ENCODE results near the gene DGKQ.

The DGKQ gene

GRCh38 chr4:948101-948935 is 25.1 kb downstream of the DGKQ start:
- no peak for DNase-seq
- H3K4me1 ChIP-seq (ENCODE audit: low read length) = no peaks in the 10 kb centered on the region
- no peaks in the 10 kb centered on the region for H3K9me2 ChIP-seq (replicated peaks; ENCODE audit: insufficient read depth, low read length)
- H2AFZ ChIP-seq (ENCODE audit: low read length) = no peak overlapping the region
- no peaks in the 10 kb centered on the region for H3K9me3 ChIP-seq (replicated peaks; ENCODE audit: insufficient read depth, low read length)
- H3K4me3 ChIP-seq (ENCODE audit: low read length) = no peak overlapping the region
- H3K27me3 ChIP-seq (replicated peaks; ENCODE audit: insufficient read depth, low read length) = no peaks in the 10 kb centered on the region
- no peaks in the 10 kb centered on the region for H3F3A ChIP-seq (ENCODE audit: insufficient read depth, low read length)
- no peak overlapping the region for H3K27ac ChIP-seq (ENCODE audit: low read length)
- H3K9ac ChIP-seq (ENCODE audit: low read length) = no peak overlapping the region
- H3K79me2 ChIP-seq (ENCODE audit: low read length) = no peaks in the 10 kb centered on the region
- H3K4me2 ChIP-seq (ENCODE audit: low read depth, low read length) = no peak overlapping the region
- TF ChIP-seq, protein P1, sequence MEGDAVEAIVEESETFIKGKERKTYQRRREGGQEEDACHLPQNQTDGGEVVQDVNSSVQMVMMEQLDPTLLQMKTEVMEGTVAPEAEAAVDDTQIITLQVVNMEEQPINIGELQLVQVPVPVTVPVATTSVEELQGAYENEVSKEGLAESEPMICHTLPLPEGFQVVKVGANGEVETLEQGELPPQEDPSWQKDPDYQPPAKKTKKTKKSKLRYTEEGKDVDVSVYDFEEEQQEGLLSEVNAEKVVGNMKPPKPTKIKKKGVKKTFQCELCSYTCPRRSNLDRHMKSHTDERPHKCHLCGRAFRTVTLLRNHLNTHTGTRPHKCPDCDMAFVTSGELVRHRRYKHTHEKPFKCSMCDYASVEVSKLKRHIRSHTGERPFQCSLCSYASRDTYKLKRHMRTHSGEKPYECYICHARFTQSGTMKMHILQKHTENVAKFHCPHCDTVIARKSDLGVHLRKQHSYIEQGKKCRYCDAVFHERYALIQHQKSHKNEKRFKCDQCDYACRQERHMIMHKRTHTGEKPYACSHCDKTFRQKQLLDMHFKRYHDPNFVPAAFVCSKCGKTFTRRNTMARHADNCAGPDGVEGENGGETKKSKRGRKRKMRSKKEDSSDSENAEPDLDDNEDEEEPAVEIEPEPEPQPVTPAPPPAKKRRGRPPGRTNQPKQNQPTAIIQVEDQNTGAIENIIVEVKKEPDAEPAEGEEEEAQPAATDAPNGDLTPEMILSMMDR (IDR thresholded peaks at IDR 0.05; ENCODE audit: low read length) = no peak
- TF ChIP-seq EZH2 (optimal IDR thresholded peaks at IDR 0.05; ENCODE audit: low read depth, low read length) (no peak), EZH2phosphoT487 (IDR thresholded peaks at IDR 0.05; ENCODE audit: low read length) (no peak)
- no peaks in the 10 kb centered on the region for H3K36me3 ChIP-seq (replicated peaks; ENCODE audit: insufficient read depth, low read length)
- no peaks in the 10 kb centered on the region for H4K20me1 ChIP-seq (ENCODE audit: insufficient read depth, low read length)

DNA sequence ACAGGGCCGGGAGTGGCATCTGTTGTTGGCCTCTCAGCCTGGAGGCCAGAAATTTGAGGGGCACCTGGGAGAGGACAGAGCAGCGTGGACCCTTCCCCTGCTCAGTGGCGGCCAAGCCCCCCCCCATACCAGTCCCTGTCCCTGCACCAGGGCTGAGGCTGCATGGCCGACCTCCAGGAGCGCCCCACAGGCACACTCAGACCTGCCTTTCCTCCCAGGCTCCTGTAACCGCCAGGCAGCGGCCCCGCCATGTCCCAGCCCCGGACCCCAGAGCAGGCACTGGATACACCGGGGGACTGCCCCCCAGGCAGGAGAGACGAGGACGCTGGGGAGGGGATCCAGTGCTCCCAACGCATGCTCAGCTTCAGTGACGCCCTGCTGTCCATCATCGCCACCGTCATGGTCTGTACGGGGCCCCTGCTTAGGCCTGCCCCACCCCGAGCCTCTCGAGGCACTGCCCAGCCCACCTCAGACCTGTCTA is 25.8 kb downstream of the DGKQ start:
- Histone ChIP-seq H3K4me2 (ENCODE audit: low read depth, low read length) (no peak overlapping the region), H3K9me3 (replicated peaks; ENCODE audit: insufficient read depth, low read length) (no peaks in the 10 kb centered on the region), H3K9ac (ENCODE audit: low read length) (no peak overlapping the region), H3K9me2 (replicated peaks; ENCODE audit: insufficient read depth, low read length) (no peaks in the 10 kb centered on the region), H3K27ac (ENCODE audit: low read length) (no peak overlapping the region), H3K4me1 (ENCODE audit: low read length) (no peaks in the 10 kb centered on the region), H3F3A (ENCODE audit: insufficient read depth, low read length) (no peaks in the 10 kb centered on the region), H3K27me3 (replicated peaks; ENCODE audit: insufficient read depth, low read length) (no peaks in the 10 kb centered on the region), H3K79me2 (ENCODE audit: low read length) (no peaks in the 10 kb centered on the region), H3K36me3 (replicated peaks; ENCODE audit: insufficient read depth, low read length) (no peaks in the 10 kb centered on the region), H3K4me3 (ENCODE audit: low read length) (no peak overlapping the region), H2AFZ (ENCODE audit: low read length) (no peak overlapping the region), H4K20me1 (ENCODE audit: insufficient read depth, low read length) (no peaks in the 10 kb centered on the region)
- no peak for DNase-seq
- TF ChIP-seq EZH2 (optimal IDR thresholded peaks at IDR 0.05; ENCODE audit: low read depth, low read length) (no peak), EZH2phosphoT487 (IDR thresholded peaks at IDR 0.05; ENCODE audit: low read length) (no peak)
- TF ChIP-seq, protein P1 (IDR thresholded peaks at IDR 0.05; ENCODE audit: low read length) = no peak

DNA sequence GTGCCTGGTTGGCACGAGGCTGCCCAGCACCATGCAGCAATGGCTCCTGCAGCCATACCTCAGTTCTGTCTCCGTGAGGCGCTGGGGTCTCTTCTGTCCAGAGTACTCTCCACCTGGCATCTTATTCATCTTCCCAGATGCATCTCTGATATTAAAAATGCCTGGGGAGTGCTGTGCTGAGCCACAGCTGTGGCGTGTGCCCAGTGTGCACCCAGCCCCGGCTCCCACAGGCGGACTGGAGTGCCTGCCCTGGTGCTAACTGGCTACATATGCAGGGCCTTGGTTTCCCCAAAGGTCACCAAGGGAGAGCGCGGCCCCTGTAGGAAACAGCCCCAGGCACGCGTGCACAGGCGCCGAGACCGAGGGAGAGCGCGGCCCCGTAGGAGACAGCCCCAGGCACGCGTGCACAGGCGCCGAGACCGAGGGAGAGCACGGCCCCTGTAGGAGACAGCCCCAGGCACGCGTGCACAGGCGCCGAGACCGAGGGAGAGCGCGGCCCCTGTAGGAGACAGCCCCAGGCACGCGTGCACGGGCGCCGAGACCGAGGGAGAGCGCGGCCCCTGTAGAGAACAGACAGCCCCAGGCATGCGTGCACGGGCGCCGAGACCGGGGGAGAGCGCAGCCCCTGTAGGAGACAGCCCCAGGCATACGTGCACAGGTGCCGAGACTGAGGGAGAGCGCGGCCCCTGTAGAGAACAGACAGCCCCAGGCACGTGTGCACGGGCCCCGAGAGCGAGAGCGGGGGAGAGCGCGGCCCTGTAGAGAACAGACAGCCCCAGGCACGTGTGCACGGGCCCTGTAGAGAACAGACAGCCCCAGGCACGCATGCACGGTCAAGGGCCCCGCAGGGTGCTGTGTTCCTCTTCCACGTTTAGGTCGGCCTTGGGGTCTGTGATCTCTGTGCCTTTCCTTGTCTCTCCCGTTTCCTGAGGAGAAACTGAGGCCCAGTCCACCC is 26.6 kb downstream of the DGKQ start:
- no peak overlapping the region for H3K9ac ChIP-seq (ENCODE audit: low read length)
- no peak overlapping the region for H3K4me3 ChIP-seq (ENCODE audit: low read length)
- no peaks in the 10 kb centered on the region for H3K79me2 ChIP-seq (ENCODE audit: low read length)
- no peak for DNase-seq
- H3K9me3 ChIP-seq (replicated peaks; ENCODE audit: insufficient read depth, low read length) = no peaks in the 10 kb centered on the region
- no peak for TF ChIP-seq EZH2 (optimal IDR thresholded peaks at IDR 0.05; ENCODE audit: low read depth, low read length)
- TF ChIP-seq EZH2phosphoT487 (IDR thresholded peaks at IDR 0.05; ENCODE audit: low read length) = no peak
- TF ChIP-seq, protein P1 (IDR thresholded peaks at IDR 0.05; ENCODE audit: low read length) = no peak
- no peak overlapping the region for H3K4me2 ChIP-seq (ENCODE audit: low read depth, low read length)
- H4K20me1 ChIP-seq (ENCODE audit: insufficient read depth, low read length) = no peaks in the 10 kb centered on the region
- H3K4me1 ChIP-seq (ENCODE audit: low read length) = no peaks in the 10 kb centered on the region
- H3K36me3 ChIP-seq (replicated peaks; ENCODE audit: insufficient read depth, low read length) = no peaks in the 10 kb centered on the region
- H3K9me2 ChIP-seq (replicated peaks; ENCODE audit: insufficient read depth, low read length) = no peaks in the 10 kb centered on the region
- no peaks in the 10 kb centered on the region for H3K27me3 ChIP-seq (replicated peaks; ENCODE audit: insufficient read depth, low read length)
- H3F3A ChIP-seq (ENCODE audit: insufficient read depth, low read length) = no peaks in the 10 kb centered on the region
- H3K27ac ChIP-seq (ENCODE audit: low read length) = no peak overlapping the region
- no peak overlapping the region for H2AFZ ChIP-seq (ENCODE audit: low read length)
